Breast epithelium (tissue), 4 donors: ENCODE measurements around the gene TXNRD1. TPM values are rescaled to one million over a fixed set of nuclear protein-coding genes. Genes with fewer than 3 reads are reported as not detected.

ENCODE experiments used
- DNase-seq, 2 donors: peaks; one replicate each; pipeline ENCODE4 v3.0.0-alpha.2; 2019; ENCODE audit warnings: low spot score in 2 of 2
- H3K27ac ChIP-seq, 2 donors: fragments of 200-600 bp; sonication (generic) in 1 of 2; one replicate each; pipeline ENCODE4 v1.5.1; 2016 to 2019; ENCODE audit warnings: mild to moderate bottlenecking in 1 of 2
- H3K27me3 ChIP-seq, 2 donors: fragments of 200-600 bp; sonication (generic) in 1 of 2; one replicate each; pipeline versions ENCODE4 v1.5.1 to v1.6.0; 2017 to 2019; ENCODE audit warnings: control low read depth in 1 of 2, mild to moderate bottlenecking in 1 of 2
- H3K36me3 ChIP-seq: fragments of 200-600 bp; one replicate; pipeline ENCODE4 v1.5.1; 2019
- H3K4me1 ChIP-seq, 2 donors: fragments of 200-600 bp; sonication (generic); one replicate each; pipeline ENCODE4 v1.5.1; 2016 to 2019; ENCODE audit warnings: control low read depth in 1 of 2
- H3K4me3 ChIP-seq, 3 donors: fragments of 200-600 bp; sonication (generic); 1 replicate in 2 of 3; 2 replicates in 1 of 3; pipeline ENCODE4 v1.5.1; 2016 to 2019; ENCODE audit warnings: mild to moderate bottlenecking in 3 of 3, moderate library complexity in 2 of 3
- H3K9me3 ChIP-seq, 2 donors: fragments of 200-600 bp; sonication (generic) in 1 of 2; one replicate each; pipeline ENCODE4 v1.5.1; 2016 to 2019; ENCODE audit warnings: control low read depth in 1 of 2
- POLR2A ChIP-seq: fragments of 450-650 bp; IDR thresholded peaks from one replicate; pipeline ENCODE4 v1.6.1; 2016; ENCODE audit warnings: antibody characterized with exemption, mild to moderate bottlenecking, moderate library complexity
- POLR2AphosphoS5 ChIP-seq, 3 donors: sonication (generic); formaldehyde crosslinking; IDR thresholded peaks; one replicate each; pipeline ENCODE4 v1.6.1; 2017; ENCODE audit warnings: antibody characterized with exemption in 3 of 3
- intact Hi-C: fragments of 100-400 bp; cut with DNase I; formaldehyde crosslinking; loops from one replicate; pipeline ENCODE4 v1.15.1; 2023; ENCODE audit warnings: low total_unique reads
- total RNA-seq, 3 donors: library from RNA; depleted of rRNA; stranded (reverse); fragments of >200 nt; gene quantifications; one replicate each; pipeline ENCODE4 v1.1.0, GENCODE V29; 2016
- TF ChIP-seq, protein P1 (sequence below), 3 donors: fragments of 450-650 bp; IDR thresholded peaks; one replicate each; pipeline ENCODE4 v1.5.1; 2016 to 2017; ENCODE audit warnings: antibody characterized with exemption in 3 of 3, mild to moderate bottlenecking in 3 of 3, moderate library complexity in 3 of 3

The TXNRD1 gene
- total RNA-seq, 3 donors from 2014 or later = 60.2 to 137 (median 103) TPM

DNA sequence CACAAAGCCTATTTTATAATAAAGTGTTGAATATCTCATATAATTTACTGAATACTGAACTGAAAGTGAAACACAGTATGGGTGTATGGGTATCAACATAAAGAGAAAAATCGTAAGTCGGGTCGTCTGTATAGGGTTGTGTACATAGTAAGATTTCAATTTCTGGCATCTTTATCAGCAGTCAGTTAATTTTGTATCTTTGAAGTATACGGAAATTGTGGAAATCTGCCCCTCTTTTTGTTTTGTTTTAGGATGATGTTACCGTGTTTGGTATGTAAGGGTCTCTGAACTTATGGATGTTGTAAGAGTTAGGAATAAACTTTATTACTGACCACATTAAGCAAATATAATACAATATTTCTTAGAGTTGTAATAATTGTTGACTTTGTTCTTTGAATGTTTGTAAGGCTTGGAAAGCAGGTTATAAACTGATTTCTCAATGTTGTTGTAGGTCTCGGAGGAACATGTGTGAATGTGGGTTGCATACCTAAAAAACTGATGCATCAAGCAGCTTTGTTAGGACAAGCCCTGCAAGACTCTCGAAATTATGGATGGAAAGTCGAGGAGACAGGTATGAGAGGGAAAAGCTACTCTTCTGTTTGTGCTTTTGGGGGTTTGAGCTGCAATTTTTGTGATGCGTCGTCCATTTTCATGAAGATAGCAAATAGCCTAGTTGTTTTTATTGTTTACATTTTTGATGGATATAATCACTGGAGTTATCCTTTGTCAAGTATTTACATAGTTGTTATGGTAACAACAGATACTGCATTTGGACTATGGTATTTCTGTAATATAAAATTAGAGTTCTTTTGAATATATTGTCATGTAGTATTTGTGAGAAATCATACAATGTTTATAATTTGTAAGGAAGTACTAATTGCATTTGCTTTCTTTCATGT is 100.0 kb downstream of the TXNRD1 start:
- no peaks in the 10 kb centered on the region for H3K9me3 ChIP-seq
- intact Hi-C loops = no loop called here
- no peaks in the 10 kb centered on the region for H3K27me3 ChIP-seq
- no peak overlapping the region for H3K4me3 ChIP-seq
- TF ChIP-seq, protein P1, sequence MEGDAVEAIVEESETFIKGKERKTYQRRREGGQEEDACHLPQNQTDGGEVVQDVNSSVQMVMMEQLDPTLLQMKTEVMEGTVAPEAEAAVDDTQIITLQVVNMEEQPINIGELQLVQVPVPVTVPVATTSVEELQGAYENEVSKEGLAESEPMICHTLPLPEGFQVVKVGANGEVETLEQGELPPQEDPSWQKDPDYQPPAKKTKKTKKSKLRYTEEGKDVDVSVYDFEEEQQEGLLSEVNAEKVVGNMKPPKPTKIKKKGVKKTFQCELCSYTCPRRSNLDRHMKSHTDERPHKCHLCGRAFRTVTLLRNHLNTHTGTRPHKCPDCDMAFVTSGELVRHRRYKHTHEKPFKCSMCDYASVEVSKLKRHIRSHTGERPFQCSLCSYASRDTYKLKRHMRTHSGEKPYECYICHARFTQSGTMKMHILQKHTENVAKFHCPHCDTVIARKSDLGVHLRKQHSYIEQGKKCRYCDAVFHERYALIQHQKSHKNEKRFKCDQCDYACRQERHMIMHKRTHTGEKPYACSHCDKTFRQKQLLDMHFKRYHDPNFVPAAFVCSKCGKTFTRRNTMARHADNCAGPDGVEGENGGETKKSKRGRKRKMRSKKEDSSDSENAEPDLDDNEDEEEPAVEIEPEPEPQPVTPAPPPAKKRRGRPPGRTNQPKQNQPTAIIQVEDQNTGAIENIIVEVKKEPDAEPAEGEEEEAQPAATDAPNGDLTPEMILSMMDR (IDR thresholded peaks at IDR 0.05) = no peak
- no peak for TF ChIP-seq POLR2AphosphoS5 (IDR thresholded peaks at IDR 0.05)
- TF ChIP-seq POLR2A = no peak
- no peak for DNase-seq
- no peaks in the 10 kb centered on the region for H3K4me1 ChIP-seq
- peaks cover 16% of the 10 kb centered on the region for H3K36me3 ChIP-seq
- H3K27ac ChIP-seq = no peak overlapping the region

DNA sequence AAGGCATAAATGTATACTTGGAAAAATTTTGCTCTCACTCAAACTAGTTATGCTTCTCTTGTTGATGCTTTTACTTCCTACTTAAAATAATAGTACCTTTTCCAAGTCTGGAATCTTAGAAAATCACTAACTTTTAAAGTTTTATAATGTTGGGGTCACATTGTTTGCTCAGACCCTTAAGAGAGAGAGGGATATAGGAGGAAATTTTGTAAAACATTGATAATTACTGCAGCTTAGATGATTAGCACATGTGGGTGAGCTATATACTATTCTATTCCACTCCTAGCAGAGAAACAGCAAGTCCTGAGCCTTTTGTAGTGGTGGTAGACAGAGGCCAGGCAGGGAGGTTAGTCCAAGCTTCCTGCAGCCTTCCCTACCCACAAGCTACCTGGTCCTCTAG is 101.4 kb downstream of the TXNRD1 start:
- peaks cover 26% of the 10 kb centered on the region for H3K36me3 ChIP-seq
- no peak overlapping the region for H3K27ac ChIP-seq
- no peak for DNase-seq
- TF ChIP-seq POLR2AphosphoS5 (IDR thresholded peaks at IDR 0.05) = no peak
- TF ChIP-seq, protein P1 (IDR thresholded peaks at IDR 0.05) = no peak
- intact Hi-C loops = no loop called here
- no peaks in the 10 kb centered on the region for H3K4me1 ChIP-seq
- H3K4me3 ChIP-seq = no peak overlapping the region
- H3K27me3 ChIP-seq = no peaks in the 10 kb centered on the region
- H3K9me3 ChIP-seq = no peaks in the 10 kb centered on the region

DNA sequence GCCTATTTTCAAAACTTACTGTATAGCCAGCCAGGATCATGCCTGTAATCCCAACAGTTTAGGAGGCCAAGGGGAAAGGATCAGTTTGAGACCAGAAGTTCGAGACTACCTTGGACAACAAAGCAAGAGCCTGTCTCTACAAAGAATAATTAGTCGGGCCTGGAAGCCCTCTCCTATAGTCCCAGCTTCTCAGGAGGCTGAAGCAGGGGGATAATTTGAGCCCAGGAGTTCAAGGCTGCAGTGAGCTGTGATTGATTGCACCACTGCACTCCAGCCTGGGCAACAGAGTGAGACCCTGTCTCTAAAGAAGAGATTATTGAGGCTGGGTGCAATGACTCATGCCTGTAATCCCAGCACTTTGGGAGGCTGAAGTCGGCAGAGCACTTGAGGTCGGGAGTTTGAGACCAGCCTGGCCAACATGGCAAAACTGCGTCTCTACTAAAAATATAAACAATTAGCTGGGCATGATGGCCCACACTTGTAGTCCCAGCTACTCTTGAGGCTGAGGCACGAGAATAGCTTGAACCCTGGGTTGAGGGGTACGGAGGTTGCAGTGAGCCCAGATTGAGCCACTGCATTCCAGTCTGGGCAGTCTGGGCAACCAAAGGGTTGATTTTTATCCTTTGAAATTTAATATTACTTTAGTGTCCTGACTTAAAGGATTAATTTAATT is 102.1 kb downstream of the TXNRD1 start:
- Histone ChIP-seq H3K4me3 (no peak overlapping the region), H3K36me3 (peaks cover 20% of the 10 kb centered on the region), H3K27ac (no peak overlapping the region), H3K27me3 (no peaks in the 10 kb centered on the region), H3K4me1 (no peaks in the 10 kb centered on the region), H3K9me3 (no peaks in the 10 kb centered on the region)
- TF ChIP-seq, protein P1 (IDR thresholded peaks at IDR 0.05) = no peak
- TF ChIP-seq POLR2A = no peak
- no peak for TF ChIP-seq POLR2AphosphoS5 (IDR thresholded peaks at IDR 0.05)
- DNase-seq = no peak
- intact Hi-C loops = no loop called here

DNA sequence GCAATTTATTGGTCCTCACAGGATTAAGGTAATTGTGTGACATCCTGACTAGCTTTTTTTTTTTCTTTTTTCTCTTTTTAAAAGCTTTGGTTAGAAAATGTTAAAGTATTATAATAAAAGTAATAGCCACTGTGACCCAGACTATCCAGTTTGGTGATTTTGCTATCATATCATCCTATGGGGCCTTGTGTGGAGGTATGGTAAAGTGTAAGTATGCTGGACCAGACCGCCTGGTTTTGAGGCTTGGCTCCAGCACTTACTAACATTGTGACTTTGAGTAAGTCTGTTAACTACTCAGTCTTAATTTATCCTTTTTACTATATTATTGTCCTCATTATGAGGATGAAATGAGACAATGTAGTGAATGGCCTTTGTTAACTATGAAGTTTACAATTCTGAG is 103.4 kb downstream of the TXNRD1 start:
- Histone ChIP-seq H3K9me3 (no peaks in the 10 kb centered on the region), H3K27me3 (no peaks in the 10 kb centered on the region), H3K36me3 (peaks cover 14% of the 10 kb centered on the region), H3K4me3 (no peak overlapping the region), H3K27ac (no peak overlapping the region), H3K4me1 (no peaks in the 10 kb centered on the region)
- no peak for DNase-seq
- intact Hi-C loops = no loop called here
- no peak for TF ChIP-seq POLR2AphosphoS5 (IDR thresholded peaks at IDR 0.05)
- TF ChIP-seq, protein P1 (IDR thresholded peaks at IDR 0.05) = no peak
- TF ChIP-seq POLR2A = no peak
